ENCODE data around the gene WNT2.

- TF ChIP-seq, protein P1, sequence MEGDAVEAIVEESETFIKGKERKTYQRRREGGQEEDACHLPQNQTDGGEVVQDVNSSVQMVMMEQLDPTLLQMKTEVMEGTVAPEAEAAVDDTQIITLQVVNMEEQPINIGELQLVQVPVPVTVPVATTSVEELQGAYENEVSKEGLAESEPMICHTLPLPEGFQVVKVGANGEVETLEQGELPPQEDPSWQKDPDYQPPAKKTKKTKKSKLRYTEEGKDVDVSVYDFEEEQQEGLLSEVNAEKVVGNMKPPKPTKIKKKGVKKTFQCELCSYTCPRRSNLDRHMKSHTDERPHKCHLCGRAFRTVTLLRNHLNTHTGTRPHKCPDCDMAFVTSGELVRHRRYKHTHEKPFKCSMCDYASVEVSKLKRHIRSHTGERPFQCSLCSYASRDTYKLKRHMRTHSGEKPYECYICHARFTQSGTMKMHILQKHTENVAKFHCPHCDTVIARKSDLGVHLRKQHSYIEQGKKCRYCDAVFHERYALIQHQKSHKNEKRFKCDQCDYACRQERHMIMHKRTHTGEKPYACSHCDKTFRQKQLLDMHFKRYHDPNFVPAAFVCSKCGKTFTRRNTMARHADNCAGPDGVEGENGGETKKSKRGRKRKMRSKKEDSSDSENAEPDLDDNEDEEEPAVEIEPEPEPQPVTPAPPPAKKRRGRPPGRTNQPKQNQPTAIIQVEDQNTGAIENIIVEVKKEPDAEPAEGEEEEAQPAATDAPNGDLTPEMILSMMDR (conservative IDR thresholded peaks at IDR 0.05; ENCODE audit: low read length) = no peak
- no peak for TF ChIP-seq EZH2phosphoT487 (IDR thresholded peaks at IDR 0.05; ENCODE audit: borderline replicate concordance)
Measured at GRCh38 chr7:117282239-117282812, 40.5 kb downstream of the WNT2 start.

All from Loucy (cell line).